Activated CD4-positive, alpha-beta T cell treated with anti-CD3 and anti-CD28 coated beads for 4 hours (primary cell): ENCODE data around the gene HES6.
A peak's percentile ranks its signal among the peaks of the same experiment; 100 is the strongest.
"Not testable (repeated sequence)": the region's sequence is repeated elsewhere in the genome, so short reads cannot be mapped to it uniquely, and the experiment has no call there.

Experiments
- DNase-seq, 2 donors: peaks; one replicate each; pipeline ENCODE4 v3.0.0-alpha.2; 2020

Gene HES6, protein sequence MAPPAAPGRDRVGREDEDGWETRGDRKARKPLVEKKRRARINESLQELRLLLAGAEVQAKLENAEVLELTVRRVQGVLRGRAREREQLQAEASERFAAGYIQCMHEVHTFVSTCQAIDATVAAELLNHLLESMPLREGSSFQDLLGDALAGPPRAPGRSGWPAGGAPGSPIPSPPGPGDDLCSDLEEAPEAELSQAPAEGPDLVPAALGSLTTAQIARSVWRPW

DNA sequence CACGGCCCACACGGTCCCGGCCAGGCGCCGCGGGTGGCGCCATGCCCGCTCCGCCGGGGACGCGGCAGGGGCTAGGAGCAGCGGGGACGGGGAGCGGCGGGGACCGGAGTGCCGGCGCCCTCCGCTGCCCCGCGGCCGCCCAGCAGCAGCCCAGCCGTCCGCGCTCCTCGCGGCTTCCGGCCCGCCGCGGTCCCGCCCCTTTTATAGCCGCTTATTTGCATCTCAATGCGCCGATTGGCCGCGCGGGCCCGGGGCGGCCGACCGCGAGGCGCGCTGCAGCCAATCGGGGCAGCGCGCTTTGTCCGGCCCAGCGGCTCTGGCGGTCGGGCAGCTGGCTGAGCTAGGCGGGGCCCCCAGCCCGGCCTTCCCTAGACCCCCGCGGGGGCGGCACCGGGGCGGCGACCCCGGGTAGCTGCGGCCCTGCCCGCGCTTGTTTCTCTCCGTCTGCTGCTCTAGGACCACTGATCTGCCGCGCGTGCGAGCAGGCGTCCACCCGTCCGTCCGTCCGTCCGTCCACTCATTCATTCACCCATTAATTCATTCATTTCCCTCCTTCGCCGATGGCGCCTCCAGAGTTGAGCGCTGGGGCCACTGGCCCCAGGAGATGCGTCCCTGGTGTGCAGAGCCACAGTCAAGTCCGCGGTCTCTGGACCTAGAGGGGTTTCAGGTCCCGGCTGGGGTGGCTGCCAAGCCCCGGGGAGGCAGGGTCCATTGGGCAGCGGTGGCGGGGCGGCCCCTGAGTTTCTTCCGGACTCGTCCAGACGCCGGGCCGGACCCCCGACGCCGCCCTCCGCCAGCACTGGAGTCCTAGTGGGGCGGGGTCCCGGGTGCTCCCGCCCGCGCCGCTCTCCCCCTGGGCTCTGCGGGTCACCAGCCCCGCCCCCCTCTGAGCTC lies at the start of gene HES6:
HES6 (minus strand) TSS at position 176 of the 894 bp plus-strand sequence; CDS start at position 43, 133 bp downstream.
- DNase-seq: peak; percentile 53 to 68

DNA sequence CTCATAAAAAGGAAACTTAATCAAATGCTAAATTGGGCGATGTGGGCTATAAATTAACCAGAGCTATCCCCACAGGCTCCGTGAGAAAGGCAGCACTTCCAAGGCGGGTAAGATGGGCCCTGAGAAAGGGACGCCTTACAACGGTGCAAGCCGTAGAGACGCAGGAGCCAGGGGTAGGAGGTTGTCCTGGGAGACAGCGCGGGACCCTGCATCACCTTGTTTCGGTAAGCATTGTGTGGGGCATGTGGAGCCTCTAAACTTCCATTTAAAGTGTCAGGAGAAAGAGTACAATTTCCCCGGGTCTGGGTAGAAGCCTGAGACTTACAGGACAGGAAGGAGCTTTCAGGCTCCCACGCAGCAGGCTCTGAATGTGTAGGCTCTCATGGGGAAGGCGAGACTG lies 49.7 kb upstream of the HES6 start:
- DNase-seq: no peak

DNA sequence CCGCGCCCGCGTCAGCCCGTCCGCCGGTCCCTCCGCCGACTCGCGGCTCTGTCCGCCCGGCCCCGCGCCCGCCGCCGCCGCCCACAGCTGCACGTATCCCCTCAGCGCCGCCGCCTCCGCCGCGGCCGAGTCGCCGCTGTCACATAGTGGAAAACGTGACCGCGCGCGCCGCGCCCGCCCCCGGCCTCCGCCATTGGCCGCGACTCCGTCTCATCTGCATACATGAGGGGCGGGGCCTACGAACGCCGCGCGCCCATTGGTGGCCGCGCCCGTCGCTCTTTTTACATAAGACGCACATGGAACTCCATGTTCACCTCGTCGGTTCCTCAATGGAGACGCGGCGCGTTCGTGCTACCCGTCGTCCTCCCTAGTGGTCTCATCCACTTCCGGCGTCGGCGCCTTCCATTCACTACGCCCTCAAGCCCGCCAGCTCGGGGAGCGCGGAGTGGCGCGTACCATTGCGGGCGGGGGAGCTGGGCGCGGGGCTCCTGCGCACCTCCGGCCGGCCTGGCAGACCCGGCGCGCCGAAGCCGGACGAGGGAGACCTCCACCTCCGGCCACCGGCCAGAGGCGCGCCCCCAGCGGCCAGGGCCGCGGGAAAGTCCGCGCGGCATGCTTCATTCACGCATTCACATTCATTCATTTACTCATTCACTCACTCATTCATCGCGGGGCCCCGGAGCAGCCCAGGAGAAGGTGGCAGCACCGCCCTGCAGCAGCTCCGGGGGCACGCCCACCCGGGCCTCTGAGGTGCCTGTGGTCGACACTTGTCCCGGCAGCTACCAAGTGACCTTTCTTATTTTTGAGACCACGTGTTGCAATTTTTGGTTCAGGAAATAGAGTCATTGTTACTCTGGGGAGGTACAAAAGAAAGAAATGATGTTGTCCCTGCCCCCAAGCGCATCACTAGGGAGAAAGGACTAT lies 49.1 kb upstream of the HES6 start:
- peak; percentile 96 to 97 for DNase-seq

DNA sequence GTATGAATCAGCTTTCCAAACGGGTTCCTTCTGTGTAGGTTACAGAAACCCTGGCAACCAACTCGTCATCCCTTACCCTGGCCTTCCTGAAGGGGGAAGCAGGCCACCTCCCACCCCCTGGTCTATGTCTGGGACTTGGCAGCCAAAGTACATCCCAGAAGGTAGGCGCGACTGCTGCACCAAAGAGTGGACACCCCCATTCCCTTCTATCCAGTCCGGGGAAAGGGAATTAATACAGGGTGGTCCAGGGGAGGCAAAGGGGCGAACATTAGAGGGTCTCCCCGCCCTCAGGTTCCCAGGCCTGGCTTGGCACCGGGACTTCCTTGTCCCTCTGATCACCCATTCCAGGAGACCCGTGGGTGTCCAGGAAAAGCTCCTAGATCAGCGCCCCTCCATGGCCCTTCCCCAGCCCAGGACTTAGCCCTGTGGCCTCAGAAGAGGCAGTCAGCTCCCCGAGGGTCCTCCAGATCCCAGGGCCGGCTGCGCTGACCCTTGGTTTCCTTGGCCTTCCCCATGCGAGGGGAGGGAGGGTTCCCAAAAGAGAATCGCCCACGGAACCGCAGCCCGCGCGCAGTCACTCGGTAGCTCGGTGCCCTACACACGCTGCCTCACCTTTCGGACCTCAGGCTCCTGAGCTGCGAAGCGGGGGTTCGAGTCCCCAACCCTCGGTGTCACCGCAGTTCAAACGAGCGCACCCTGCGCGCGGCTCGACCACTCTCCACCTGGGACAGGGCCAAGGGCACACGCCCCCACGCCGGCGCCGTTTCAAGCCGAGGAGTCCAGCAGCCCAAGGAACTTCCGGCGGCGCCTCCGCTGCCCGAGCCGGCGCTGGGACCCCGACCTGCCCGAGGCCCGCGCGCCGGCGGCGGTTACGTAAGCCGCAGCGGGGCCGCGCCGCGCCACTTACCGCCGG lies 48.2 kb upstream of the HES6 start, which contains the start of gene PER2:
PER2 (minus strand) TSS at position 874 of the 913 bp plus-strand sequence. CDS start 10,674 bp downstream, outside the sequence.
- peak; percentile 36 to 43 for DNase-seq

DNA sequence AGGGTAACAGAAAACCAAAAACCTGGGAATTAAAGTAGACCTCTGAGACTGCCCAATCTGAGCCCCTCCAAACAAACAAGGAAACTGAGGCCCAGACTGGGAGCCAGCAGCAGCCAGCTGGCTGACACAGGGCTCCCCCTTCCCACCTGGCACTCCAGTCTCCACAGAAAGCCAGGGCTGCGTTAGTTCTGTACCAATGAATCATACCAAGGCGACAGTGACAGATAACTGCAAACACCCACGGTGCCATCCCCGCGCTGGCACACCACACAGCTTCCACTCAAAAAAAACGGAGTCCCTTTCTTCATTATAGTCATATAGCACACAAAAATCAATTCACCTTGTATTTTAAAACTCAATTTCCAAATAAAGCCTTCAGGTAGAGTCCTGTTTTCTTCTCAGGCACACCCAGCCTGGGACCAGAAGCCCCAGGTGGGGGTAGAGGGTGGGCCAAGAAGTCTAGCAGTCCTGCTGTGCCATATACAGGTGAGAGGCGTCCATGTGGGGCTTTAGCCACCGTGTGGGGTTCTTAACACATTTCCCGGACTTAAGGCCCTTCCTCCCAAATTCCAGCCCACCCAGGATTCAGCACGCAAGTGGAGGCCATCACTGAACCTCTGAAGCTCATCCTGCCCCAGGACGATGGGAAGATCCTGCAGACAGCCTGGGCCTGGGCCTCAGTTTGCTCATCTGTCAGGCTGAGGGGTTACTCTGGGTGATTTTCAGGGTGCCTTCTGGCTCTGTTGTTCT lies 47.3 kb upstream of the HES6 start:
- DNase-seq: peak; percentile 44 to 49

DNA sequence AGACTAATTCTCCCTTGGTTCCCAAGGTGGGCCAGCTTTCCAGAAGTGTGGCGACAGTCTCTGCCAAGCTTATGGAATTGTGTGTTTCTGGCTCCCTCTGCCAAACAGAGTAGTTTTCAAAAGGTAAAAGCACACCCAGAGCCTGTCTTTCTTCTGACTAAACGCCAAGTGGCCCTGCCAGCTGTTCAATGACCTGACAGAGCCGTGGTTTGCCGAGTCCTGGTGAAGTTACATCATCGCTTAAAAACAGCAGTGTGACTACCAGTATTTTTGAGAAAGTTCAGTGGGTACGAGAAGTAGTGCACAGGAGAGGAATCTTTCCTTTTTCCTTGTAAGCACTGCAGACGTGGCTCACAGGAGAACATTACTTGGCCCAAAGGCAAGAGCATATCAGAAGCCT lies 46.7 kb upstream of the HES6 start:
- DNase-seq: no peak

DNA sequence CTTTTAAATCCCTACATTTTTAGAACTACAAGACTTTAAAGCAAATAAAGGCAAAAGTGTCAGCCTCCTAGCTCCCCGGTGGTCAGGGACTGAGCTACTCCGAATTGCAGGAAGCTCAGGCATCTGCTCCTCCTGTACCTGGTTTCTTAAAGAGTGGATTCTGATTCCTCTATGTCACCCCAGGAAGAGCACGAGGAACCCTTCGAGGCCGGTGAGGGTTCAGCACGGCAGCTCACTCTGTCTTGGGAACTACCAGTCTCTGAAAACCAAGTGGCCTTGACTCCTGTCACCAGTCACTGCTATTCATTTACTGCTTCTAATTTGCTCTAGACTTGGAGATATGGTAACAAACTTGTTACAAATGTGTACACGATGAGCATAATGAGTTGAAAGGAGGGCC lies 46.3 kb upstream of the HES6 start:
- DNase-seq: no peak

DNA sequence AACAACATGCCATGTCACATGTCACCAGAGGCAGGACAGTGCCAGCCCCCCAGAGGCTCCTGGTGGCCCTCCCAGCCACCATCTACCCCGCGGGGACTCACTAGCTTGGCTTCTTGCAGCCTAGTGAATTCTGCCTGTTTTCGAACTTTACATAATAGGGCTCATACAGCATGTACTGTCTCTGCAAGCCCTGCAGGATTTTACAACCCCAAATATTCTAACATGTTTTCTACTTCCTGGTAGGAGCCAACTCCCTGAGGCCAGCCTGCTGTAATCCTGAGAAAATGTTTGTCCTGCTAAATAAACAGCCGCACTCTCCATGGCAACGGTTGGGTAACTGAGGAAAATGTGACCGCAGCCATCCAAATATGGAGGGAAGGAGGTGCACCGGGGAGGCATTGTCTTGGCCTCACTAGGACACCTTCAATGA lies 45.8 kb upstream of the HES6 start:
- no peak for DNase-seq

DNA sequence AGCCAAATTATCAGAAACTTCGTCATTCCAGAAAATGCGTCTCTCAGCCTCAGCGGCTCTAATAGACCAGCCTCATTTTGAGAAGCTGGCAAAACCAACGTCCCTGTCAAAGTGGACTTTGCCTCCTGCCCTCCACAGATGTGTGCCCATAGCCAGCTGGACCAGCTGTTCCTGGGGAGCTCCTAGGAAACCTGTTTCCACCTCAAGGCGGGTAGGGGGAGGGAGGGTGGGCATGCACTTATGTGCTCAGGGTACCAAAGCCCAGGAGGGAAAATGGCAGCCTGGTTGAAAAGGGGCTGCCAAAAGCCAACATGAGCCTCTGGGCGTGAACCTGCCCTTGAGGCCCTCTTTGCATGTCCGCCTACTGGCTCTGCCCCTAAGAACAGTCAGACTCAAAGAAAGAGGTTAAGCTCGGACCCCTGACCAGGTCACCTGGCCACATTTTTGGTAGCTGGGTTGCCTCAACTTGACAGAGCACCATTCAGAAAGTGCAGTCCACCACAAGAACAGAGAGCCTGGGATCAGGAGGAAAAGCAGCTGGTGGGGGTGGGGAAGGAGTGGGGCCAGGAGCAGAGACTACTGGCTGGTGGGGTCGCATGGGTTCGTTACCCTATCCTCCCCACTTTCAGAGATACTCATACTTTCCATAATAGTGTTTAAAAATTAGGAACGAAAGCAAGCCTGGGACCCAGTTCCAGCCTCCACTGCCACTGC lies 45.1 kb upstream of the HES6 start:
- DNase-seq: no peak

DNA sequence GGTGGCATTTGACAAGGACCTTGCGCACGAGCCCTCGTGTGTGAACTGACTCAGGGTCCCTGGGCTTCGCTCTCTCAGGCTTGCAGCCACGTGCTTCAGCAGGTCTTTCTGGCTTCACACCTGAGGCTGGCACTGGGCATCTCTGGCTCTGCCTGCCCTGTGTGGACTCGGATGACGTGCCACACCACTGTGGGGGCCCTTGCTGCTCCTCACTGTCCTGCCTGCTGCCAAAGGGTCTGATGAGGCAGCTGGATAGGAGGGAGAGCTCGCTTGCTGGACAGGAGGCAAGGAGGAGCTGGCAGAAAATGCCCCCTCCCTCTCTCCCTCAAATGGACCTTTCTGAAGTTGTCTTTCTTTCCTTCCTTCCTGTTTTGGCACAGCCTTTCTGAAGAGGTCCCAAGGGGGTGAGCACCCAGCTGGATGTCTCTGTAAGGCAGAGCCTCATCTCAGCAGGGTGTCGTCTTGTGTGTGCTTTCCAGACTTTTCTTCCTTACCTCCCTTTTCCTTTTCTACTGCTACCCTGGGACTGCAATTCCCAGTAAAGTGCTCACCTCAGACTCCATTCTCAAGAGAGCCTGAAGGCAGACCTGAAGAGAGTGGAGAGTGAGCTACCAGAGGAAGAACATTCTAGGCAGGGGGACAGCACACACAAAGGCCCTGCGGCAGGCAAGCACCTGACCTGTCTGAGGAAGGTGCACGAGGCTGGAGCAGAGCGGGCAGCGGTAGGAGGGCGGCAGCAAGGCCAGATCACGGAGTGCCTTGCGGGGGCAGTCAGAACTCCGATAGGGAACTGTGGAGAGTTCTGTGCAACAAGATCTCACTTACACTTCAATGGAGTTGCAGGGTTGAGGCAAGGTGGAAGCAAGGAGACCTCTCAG lies 43.3 kb upstream of the HES6 start:
- no peak for DNase-seq

DNA sequence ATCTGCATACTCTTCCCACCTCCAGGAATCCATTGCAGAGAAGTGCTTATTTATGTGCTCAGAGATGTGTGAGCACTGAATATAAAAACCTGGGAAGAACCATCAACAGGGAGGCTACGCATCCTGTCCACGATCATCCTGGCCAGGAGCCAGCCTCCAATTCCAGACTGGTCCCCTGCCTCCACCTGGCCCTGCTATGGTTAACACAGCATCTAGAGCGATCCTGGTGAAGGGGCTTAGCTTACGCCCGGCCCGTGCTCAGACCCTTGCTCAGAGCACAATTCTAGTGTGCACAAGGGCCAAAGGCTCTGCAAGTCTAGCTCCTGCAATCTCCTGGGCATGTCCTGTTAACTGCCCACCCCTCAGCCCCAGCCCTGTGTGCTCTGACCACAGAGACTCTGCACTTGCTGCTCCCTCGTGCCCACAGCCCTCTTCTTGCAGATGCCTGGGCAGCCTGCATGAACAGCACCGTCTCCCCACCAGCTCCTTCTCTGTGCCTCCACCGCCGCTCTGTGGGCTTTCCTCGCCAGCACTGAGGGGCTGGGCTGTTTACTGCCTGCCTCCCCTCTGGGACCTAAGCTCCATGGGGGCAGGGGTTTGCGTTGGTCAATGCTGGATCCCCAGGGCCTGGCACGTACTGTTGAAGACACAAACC lies 42.1 kb upstream of the HES6 start:
- no peak for DNase-seq

DNA sequence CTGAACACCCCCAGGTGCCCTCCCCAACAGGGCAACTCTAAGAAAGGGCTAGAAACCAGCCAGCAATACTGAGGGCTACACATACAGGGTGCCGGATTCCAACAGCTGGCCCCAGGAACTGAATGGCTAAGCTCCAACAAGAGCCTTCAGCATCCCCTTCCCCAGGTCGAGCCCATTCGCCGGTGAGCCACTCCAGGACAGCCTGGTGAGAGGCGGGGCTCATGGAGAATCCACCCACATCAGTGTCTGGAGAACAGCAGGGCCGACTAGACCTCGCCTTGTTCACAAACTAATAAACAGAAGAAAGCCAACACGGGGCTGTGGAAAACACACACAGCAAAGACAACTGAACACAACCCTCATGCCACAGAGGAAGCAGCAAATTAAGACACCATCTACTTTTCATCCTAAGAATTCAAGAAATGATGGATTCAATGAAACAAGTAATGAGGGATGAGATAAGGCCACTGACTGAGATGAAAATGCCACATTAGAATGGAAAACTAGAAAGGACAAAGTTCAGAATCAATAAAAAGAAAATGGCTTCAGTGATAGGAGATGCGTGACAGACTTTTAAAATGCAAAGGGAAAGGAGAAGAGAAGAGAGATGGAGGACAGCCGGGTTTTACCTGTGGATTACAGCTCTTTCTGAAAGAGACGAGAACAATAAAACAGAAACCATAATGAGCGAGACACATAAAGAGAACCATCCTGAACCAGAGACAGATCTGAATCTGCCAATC lies 40.4 kb upstream of the HES6 start:
- no peak for DNase-seq

DNA sequence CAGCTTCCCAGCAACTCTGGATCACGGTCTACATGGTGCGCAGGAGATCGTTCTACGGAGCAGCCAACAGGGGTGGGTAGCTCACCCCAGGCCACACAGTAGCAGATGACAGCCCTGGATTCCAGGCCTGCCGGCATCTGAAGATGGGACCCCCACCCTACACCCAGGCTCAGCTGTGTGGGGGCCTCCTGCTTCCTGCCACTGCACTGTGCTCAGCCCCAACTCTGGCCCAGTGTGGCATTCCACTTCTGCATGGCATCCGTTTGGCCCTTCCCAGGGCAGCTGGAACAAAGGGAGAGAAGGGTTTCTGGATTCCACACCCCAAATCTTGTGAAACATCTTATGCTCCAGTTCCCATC lies 39.5 kb upstream of the HES6 start:
- no peak for DNase-seq

DNA sequence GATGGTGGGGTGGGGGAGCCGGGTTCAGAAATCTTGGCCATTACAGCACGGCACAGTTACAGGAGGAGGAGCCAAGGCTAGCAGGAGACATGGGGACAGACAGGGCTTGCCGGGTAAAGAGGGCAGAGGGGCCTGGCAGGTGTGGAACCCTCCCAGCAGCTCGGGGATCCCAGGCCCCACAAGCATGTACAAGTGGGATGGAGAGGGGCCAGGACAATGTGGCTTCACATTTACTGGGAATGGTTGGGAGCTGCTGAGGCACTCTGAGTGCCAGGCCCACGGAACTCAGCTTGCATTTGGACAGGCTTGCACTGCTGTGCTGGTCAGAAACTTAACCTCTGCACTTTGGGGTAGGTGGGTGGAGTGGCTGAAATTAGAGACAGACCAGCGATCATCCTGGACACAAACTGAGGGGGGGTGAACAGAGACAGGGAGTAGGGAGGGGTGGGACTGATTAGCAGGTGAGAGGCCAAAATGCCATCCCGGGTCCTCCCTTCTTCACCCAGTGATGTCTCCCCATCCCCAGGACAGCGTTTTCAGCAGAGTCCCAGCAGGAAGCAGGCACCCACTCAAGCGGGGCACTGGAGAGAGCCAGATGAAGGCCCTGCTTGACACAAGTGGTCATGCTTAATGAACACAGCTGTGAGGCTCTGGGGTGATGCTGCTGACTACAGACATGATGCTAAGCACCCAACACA lies 38.9 kb upstream of the HES6 start:
- no peak for DNase-seq

DNA sequence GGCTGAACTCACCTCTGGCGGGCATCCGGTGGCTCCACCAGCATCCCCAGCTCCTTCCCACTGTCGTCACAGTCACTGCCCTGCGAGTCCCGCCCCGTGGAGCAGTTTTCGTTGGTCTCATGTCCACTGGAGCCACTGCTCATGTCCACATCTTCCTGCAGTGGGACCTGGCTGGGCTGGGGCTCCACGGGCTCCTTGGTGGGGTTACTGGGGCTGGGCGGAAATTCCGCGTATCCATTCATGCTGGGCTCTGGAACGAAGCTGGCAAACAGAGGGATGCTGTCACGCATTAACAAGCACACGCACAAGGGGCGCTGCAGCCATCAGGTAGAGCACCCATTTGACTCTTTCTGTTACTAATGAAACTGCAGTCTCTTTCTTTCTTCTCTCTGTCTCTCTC lies 37.9 kb upstream of the HES6 start:
- no peak for DNase-seq

DNA sequence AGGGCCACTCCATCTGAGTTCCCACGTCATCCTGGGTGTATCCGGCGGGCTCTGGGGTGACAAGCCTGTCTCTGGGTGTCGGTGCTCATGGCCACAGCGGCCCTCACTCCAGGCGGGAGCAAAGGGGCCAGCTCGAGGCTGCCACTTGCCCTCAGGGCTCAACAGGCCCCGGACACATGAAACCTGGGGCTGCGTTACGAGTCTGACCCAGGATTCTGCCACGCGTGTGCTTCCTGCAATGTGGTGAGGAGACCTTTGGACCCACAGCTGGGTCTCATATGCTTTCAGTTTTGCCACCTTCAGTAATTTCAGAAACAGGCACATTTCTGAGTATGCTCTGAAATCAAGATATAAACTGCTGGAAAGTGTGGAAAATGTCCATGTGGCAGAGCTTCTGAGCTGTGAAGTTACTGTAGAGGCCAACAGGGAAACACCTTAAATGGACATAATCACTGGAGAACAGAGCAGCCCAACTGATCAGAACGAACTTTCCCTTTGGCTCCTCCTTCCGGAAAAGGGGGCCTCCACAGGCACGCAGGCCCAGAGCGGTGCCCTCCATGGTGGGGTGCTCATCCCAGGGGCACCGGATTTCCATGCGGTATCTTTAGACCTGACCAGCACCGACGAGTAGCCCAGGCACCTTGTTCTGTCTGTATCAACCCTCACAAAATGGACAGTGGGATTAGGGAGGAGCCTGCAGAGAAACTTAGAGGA lies 34.5 kb upstream of the HES6 start:
- DNase-seq: no peak

DNA sequence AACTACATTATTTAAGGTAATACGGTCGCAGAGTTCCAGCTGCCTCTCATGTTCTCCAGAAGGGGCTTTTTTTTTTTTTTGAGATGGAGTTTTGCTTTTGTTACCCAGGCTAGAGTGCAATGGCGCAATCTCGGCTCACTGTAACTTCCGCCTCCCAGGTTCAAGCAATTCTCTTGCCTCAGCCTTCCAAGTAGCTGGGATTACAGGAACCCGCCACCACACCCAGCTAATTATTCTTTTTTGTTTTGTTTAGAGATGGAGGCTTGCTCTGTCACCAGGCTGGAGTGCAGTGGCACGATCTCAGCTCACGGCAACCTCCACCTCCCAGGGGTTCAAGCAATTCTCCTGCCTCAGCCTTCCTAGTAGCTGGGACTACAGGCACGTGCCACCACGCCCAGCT lies 33.6 kb upstream of the HES6 start:
- DNase-seq: not testable (repeated sequence)
